Peyer's patch (tissue), 4 donors: ENCODE data around the gene PKP1.

ENCODE experiments used
- POLR2A ChIP-seq, 2 donors: fragments of 450-650 bp; IDR thresholded peaks; one replicate each; pipeline ENCODE4 v1.5.1; 2017; ENCODE audit warnings: antibody characterized with exemption in 2 of 2, mild to moderate bottlenecking in 2 of 2, moderate library complexity in 2 of 2
- TF ChIP-seq, protein P1 (sequence below), 6 experiments: fragments of 450-650 bp in 4 of 6; fragments of 200-600 bp in 2 of 6; sonication (generic) in 1 of 6; IDR thresholded peaks; one replicate each; pipeline ENCODE4 v1.5.1; 2017 to 2019; ENCODE audit warnings: antibody characterized with exemption in 6 of 6, mild to moderate bottlenecking in 3 of 6, moderate library complexity in 1 of 6

DNA sequence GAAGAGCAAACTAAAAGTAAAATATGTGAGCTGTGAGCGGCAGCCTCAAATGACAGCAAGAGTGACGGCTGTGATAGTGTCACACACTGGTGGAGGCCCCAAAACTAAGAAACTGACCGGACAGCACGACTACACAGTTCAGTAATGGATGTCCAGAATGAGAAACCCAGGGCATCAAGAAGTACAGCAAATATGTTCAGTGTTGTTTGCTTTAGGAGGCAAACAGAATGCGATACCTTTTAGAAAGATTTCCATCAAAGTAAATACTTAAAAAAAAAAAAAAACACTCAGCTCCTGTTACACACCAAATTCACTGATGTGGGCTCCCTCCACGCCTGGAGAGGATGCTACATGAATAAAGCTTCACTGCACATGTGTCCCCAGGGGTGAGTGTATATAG, 1.1 kb upstream of the PKP1 start:
- no peak for TF ChIP-seq POLR2A (IDR thresholded peaks at IDR 0.05)
- TF ChIP-seq, protein P1, sequence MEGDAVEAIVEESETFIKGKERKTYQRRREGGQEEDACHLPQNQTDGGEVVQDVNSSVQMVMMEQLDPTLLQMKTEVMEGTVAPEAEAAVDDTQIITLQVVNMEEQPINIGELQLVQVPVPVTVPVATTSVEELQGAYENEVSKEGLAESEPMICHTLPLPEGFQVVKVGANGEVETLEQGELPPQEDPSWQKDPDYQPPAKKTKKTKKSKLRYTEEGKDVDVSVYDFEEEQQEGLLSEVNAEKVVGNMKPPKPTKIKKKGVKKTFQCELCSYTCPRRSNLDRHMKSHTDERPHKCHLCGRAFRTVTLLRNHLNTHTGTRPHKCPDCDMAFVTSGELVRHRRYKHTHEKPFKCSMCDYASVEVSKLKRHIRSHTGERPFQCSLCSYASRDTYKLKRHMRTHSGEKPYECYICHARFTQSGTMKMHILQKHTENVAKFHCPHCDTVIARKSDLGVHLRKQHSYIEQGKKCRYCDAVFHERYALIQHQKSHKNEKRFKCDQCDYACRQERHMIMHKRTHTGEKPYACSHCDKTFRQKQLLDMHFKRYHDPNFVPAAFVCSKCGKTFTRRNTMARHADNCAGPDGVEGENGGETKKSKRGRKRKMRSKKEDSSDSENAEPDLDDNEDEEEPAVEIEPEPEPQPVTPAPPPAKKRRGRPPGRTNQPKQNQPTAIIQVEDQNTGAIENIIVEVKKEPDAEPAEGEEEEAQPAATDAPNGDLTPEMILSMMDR (IDR thresholded peaks at IDR 0.05), result no peak
